ENCODE results near the gene P2RX4.
"Not testable (repeated sequence)": the region's sequence is repeated elsewhere in the genome, so short reads cannot be mapped to it uniquely, and the experiment has no call there.

The P2RX4 gene

DNA sequence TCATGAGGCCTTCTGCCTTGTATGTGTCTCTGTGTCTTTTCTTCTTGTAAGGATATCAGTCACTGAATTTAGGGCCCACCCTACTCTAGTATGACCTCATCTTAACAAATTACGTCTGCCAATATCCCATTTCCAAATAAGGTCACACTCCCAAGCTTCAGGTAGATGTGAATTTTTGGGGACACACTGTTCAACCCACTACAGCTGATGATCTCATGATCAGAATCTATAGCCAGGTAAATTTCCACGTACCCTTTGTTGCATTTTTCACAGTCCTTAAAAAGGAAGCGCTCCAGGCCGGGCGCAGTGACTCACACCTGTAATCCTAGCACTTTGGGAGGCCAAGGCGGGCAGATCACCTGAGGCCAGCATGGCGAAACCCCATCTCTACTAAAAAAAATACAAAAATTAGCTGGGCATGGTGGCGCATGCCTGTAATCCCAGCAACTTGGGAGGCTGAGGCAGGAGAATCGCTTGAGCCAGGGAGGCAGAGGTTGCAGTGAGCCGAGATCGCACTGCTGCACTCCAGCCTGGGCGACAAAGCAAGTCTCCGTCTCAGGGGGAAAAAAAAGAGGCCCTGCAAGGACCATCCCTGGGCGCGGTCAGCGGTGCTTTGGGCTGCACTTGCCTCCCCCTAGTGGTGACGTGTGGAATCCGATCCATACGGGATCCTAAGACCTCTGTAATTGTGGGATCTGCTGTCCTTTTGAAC lies 20.1 kb downstream of the P2RX4 start:
- not testable (repeated sequence) for H3K27ac ChIP-seq; H3K4me3 ChIP-seq; DNase-seq (ENCODE audit: low spot score)
- peak; percentile 87 for TF ChIP-seq CTCF (IDR thresholded peaks at IDR 0.05)

GRCh38 chr12:121230538-121230907 lies 20.6 kb downstream of the P2RX4 start:
- TF ChIP-seq CTCF (IDR thresholded peaks at IDR 0.05) = no peak
- no peak overlapping the region for H3K4me3 ChIP-seq
- no peak overlapping the region for H3K27ac ChIP-seq
- no peak for DNase-seq (ENCODE audit: low spot score)

DNA sequence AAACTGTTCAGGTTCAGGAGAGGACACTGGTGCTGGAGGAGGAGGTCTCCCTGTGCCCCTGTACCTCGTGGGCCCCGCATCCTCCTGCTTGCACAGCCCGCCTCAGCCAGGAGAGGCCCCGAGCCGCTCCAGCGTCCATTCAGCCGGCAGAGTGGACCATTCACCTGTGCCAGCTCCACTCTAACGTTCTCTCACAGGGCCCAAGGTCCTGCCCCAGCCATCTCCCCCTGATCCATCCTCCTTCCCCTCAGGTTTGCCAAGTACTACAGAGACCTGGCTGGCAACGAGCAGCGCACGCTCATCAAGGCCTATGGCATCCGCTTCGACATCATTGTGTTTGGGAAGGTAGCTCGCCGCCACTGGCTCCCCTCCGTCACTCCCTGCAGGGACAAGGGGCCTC lies 22.2 kb downstream of the P2RX4 start:
- no peak for DNase-seq (ENCODE audit: low spot score)
- no peak overlapping the region for H3K27ac ChIP-seq
- no peak for TF ChIP-seq CTCF (IDR thresholded peaks at IDR 0.05)
- no peak overlapping the region for H3K4me3 ChIP-seq

GRCh38 chr12:121232977-121233627 lies 23.2 kb downstream of the P2RX4 start:
- no peak for DNase-seq (ENCODE audit: low spot score)
- Histone ChIP-seq H3K27ac (no peak overlapping the region), H3K4me3 (no peak overlapping the region)
- no peak for TF ChIP-seq CTCF (IDR thresholded peaks at IDR 0.05)

- no peak overlapping the region for H3K4me3 ChIP-seq
- no peak for DNase-seq (ENCODE audit: low spot score)
- H3K27ac ChIP-seq = no peak overlapping the region
- no peak for TF ChIP-seq CTCF (IDR thresholded peaks at IDR 0.05)
Measured at GRCh38 chr12:121233628-121234020, 23.7 kb downstream of the P2RX4 start.

DNA sequence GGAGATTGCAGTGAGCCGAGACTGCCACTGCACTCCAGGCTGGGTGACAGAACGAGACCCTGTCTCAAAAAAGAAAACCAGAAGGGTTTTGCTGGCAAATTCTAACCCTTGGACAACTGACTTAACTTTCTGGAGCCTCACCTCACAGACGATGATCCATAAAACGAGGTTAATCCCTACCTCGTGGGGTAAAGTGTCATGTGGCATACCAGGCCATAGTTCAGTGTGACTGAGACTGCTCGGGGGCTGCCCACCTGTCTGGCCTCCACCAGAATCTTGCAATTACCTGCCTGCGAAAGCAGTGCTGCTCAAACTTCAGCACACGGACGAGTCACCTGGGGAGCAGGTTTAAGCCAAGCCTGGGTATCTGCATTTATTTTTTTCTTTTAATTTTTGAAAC lies 26.8 kb downstream of the P2RX4 start:
- TF ChIP-seq CTCF (IDR thresholded peaks at IDR 0.05) = no peak
- DNase-seq (ENCODE audit: low spot score) = no peak

DNA sequence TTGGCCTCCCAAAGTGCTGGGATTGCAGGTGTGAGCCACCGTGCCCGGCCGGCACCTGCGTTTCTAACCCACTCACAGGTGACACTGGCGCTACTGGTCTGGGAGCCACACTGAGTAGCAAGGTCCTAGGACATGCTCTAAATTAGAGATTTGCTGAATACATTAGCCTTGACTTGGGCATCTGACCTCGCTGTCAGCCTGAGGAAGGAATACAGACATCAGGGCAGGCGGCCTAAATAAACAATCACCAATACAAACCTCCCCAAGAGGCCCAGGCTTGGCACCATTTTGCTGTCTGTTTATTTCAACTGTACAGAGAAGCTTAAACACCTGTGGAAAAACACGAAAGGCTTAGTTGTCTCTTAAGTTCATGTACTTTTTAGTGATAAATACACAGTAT lies 27.5 kb downstream of the P2RX4 start:
- DNase-seq (ENCODE audit: low spot score) = no peak
- H3K4me3 ChIP-seq = no peak overlapping the region
- H3K27ac ChIP-seq = no peak overlapping the region
- TF ChIP-seq CTCF (IDR thresholded peaks at IDR 0.05) = no peak

More for the DNA sequence above, 26.8 kb downstream of the P2RX4 start:
- H3K27ac ChIP-seq = no peak overlapping the region
- no peak overlapping the region for H3K4me3 ChIP-seq

Measured in coronary artery (tissue), 2 donors.